Panc1 (cell line): ENCODE measurements around the gene SPIRE1. TPM values are rescaled to one million over a fixed set of nuclear protein-coding genes. Genes with fewer than 3 reads are reported as not detected.

ENCODE experiments used
- ATAC-seq: fragments of 200-7000 bp; cut with Tn5 transposase; 2 replicates; pipeline ENCODE4 v1.9.1; 2020; ENCODE audit warnings: mild to moderate bottlenecking, moderate library complexity
- BruUV-seq: library from RNA; stranded (reverse); fragments of 400-500 nt; replicated peaks from 2 replicates; lab custom pipeline; 2021; lab: Mats Ljungman, UMichigan
- CTCF ChIA-PET: fragments of 300-600 bp; sonication (Branson Sonifier 250); formaldehyde crosslinking; loops from one replicate; lab custom pipeline; 2022; ENCODE audit warnings: antibody characterized with exemption; lab: Charles Lee
- POLR2A ChIA-PET: fragments of 300-600 bp; sonication (Branson Sonifier 250); formaldehyde crosslinking; loops from one replicate; lab custom pipeline; 2022; ENCODE audit warnings: antibody characterized with exemption; lab: Charles Lee
- DNase-seq: peaks from one replicate; pipeline ENCODE4 v3.0.0-alpha.2; 2010; ENCODE audit warnings: low read depth, low spot score
- H3K27ac ChIP-seq: 2 replicates; pipeline ENCODE4 v1.5.1; 2011; ENCODE audit warnings: mild to moderate bottlenecking, low read length, inconsistent platforms
- H3K27me3 ChIP-seq: fragments of 200-500 bp; sonication (Bioruptor generic); 2 replicates; pipeline ENCODE4 v1.6.0; 2014; ENCODE audit warnings: low read length, inconsistent platforms; ENCODE audit not compliant: control insufficient read depth, insufficient read depth
- H3K36me3 ChIP-seq: fragments of 200-500 bp; sonication (Bioruptor generic); 2 replicates; pipeline ENCODE4 v1.5.1; 2014; ENCODE audit warnings: inconsistent platforms, mild to moderate bottlenecking, low read length, moderate library complexity; ENCODE audit not compliant: control insufficient read depth, insufficient read depth
- H3K4me1 ChIP-seq: 2 replicates; pipeline ENCODE4 v1.5.1; 2011; ENCODE audit warnings: inconsistent platforms, mild to moderate bottlenecking, low read length, moderate library complexity; ENCODE audit not compliant: control insufficient read depth, insufficient read depth
- H3K4me3 ChIP-seq, 2 experiments: 2 replicates each; pipeline ENCODE4 v1.5.1; 2011 to 2012; ENCODE audit warnings: low read depth in 2 of 2, low read length in 2 of 2, mild to moderate bottlenecking in 2 of 2, inconsistent platforms in 1 of 2, moderate library complexity in 1 of 2
- H3K9me3 ChIP-seq: fragments of 200-500 bp; sonication (Bioruptor generic); 2 replicates; pipeline ENCODE4 v1.5.1; 2014; ENCODE audit warnings: low read depth, mild to moderate bottlenecking, inconsistent platforms, low read length, moderate library complexity; ENCODE audit not compliant: control insufficient read depth, insufficient read depth
- POLR2AphosphoS5 ChIP-seq: IDR thresholded peaks from 2 replicates; pipeline ENCODE4 v1.6.1; 2012; ENCODE audit warnings: mild to moderate bottlenecking, low read depth, low read length, moderate library complexity
- SIN3A ChIP-seq: IDR thresholded peaks from 2 replicates; pipeline ENCODE4 v1.6.1; 2012; ENCODE audit warnings: low read depth, mild to moderate bottlenecking, low read length, moderate library complexity, borderline replicate concordance; ENCODE audit not compliant: insufficient read depth
- TCF7L2 ChIP-seq: IDR thresholded peaks from 2 replicates; pipeline ENCODE4 v1.6.1; 2011; ENCODE audit warnings: mild to moderate bottlenecking, low read depth, low read length, inconsistent platforms
- in situ Hi-C: cut with HindIII; loops from 2 replicates; pipeline ENCODE4 v1.10.0; 2016; ENCODE audit warnings: low sequenced_read_pairs, low pct_unique_long_range_greater_than_20kb
- intact Hi-C: fragments of 100-400 bp; cut with micrococcal nuclease; formaldehyde crosslinking; loops from one replicate; pipeline ENCODE4 v1.10.0; 2022; ENCODE audit not compliant: unreplicated experiment
- total RNA-seq: library from RNA; stranded (reverse); gene quantifications from one replicate; pipeline ENCODE4 v1.2.1, GENCODE V29; 2021; ENCODE audit not compliant: unreplicated experiment
- TF ChIP-seq, protein P1 (sequence below), 2 experiments: IDR thresholded peaks; 2 replicates each; pipeline ENCODE4 v1.6.1; 2011 to 2012; ENCODE audit warnings: low read depth in 2 of 2, control low read depth in 1 of 2, low read length in 1 of 2, mild to moderate bottlenecking in 1 of 2, moderate library complexity in 1 of 2; ENCODE audit not compliant: insufficient read depth in 1 of 2
- TF ChIP-seq, protein P2 (sequence below): fragments of 450-650 bp; IDR thresholded peaks from 2 replicates; pipeline ENCODE4 v1.5.1; 2017; ENCODE audit warnings: mild to moderate bottlenecking

Gene SPIRE1
- total RNA-seq, 1 experiment from 2014 or later: 45.5 TPM

DNA sequence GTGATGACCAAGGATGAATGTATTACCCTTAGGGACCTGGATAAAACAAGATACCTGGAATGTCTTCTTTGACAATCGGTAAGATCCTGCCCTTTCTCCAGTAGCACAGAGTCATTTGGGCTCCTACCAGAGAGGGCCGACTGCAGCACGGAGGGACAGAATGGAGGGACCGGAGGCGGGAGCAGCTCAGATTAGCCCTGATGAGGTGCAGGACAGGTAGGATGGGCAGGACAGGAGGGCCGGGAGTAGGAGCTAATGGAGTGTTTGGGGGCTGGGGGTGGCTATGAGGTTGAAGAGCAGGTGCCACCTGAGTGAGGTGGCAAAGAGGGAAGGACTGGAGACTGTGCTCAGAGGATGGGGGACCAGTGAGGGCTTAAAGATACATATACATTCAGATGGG lies 260.1 kb downstream of the SPIRE1 start:
- no peaks in the 10 kb centered on the region for H3K9me3 ChIP-seq
- BruUV-seq: no TSS peak
- ChIA-PET CTCF (no interaction called here), POLR2A (no interaction called here)
- in situ Hi-C loops (no loop called here), intact Hi-C loops (no loop called here)
- no peak for ATAC-seq
- H3K36me3 ChIP-seq: no peaks in the 10 kb centered on the region
- no peaks in the 10 kb centered on the region for H3K27me3 ChIP-seq
- H3K27ac ChIP-seq: no peak overlapping the region
- H3K4me1 ChIP-seq: no peaks in the 10 kb centered on the region; the same call in 1 of the 2 replicates
- no peak overlapping the region for H3K4me3 ChIP-seq
- TF ChIP-seq, protein P1, sequence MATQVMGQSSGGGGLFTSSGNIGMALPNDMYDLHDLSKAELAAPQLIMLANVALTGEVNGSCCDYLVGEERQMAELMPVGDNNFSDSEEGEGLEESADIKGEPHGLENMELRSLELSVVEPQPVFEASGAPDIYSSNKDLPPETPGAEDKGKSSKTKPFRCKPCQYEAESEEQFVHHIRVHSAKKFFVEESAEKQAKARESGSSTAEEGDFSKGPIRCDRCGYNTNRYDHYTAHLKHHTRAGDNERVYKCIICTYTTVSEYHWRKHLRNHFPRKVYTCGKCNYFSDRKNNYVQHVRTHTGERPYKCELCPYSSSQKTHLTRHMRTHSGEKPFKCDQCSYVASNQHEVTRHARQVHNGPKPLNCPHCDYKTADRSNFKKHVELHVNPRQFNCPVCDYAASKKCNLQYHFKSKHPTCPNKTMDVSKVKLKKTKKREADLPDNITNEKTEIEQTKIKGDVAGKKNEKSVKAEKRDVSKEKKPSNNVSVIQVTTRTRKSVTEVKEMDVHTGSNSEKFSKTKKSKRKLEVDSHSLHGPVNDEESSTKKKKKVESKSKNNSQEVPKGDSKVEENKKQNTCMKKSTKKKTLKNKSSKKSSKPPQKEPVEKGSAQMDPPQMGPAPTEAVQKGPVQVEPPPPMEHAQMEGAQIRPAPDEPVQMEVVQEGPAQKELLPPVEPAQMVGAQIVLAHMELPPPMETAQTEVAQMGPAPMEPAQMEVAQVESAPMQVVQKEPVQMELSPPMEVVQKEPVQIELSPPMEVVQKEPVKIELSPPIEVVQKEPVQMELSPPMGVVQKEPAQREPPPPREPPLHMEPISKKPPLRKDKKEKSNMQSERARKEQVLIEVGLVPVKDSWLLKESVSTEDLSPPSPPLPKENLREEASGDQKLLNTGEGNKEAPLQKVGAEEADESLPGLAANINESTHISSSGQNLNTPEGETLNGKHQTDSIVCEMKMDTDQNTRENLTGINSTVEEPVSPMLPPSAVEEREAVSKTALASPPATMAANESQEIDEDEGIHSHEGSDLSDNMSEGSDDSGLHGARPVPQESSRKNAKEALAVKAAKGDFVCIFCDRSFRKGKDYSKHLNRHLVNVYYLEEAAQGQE (IDR thresholded peaks at IDR 0.05; ENCODE audit: insufficient read depth in 1 of 2, low read depth in 2 of 2, low read length in 1 of 2): no peak
- TF ChIP-seq, protein P2, sequence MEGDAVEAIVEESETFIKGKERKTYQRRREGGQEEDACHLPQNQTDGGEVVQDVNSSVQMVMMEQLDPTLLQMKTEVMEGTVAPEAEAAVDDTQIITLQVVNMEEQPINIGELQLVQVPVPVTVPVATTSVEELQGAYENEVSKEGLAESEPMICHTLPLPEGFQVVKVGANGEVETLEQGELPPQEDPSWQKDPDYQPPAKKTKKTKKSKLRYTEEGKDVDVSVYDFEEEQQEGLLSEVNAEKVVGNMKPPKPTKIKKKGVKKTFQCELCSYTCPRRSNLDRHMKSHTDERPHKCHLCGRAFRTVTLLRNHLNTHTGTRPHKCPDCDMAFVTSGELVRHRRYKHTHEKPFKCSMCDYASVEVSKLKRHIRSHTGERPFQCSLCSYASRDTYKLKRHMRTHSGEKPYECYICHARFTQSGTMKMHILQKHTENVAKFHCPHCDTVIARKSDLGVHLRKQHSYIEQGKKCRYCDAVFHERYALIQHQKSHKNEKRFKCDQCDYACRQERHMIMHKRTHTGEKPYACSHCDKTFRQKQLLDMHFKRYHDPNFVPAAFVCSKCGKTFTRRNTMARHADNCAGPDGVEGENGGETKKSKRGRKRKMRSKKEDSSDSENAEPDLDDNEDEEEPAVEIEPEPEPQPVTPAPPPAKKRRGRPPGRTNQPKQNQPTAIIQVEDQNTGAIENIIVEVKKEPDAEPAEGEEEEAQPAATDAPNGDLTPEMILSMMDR: no peak
- no peak for TF ChIP-seq SIN3A
- no peak for TF ChIP-seq TCF7L2
- TF ChIP-seq POLR2AphosphoS5: no peak
- no peak for DNase-seq

DNA sequence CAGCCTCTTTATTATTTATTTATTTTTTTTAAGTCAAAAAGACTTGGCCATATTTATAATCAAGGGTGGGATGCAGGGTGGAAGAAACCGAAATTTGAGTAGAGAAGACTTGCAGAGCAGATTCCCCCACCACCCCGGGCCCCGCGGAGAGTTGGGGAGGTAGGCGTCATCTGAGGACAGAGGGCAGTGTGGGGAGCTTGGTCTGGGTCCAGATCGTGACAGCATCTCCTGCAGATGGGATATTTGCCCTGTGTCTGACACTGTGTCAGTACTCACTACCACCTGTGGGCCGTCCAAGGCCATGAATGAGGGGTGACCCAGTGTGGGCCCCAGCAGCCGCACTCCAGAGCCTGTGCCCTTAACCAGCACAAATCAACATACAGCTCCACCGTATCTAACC lies 260.7 kb downstream of the SPIRE1 start:
- ATAC-seq: no peak
- CTCF ChIA-PET: interaction anchor here (0.5 kb wide), 1 partner anchor 22 kb away, joined by 7 read pairs; no protein-coding TSS in a partner anchor
- no TSS peak for BruUV-seq
- Histone ChIP-seq H3K4me3 (no peak overlapping the region), H3K36me3 (no peaks in the 10 kb centered on the region), H3K4me1 (no peaks in the 10 kb centered on the region; the same call in 1 of the 2 replicates), H3K27me3 (no peaks in the 10 kb centered on the region), H3K27ac (no peak overlapping the region), H3K9me3 (no peaks in the 10 kb centered on the region)
- POLR2A ChIA-PET: no interaction called here
- intact Hi-C loops (no loop called here), in situ Hi-C loops (no loop called here)
- TF ChIP-seq, protein P2: no peak
- TF ChIP-seq POLR2AphosphoS5 (no peak), SIN3A (no peak), TCF7L2 (no peak)
- TF ChIP-seq, protein P1 (IDR thresholded peaks at IDR 0.05; ENCODE audit: insufficient read depth in 1 of 2, low read depth in 2 of 2, low read length in 1 of 2): no peak
- DNase-seq: no peak

Other genes starting within 250 kb of the SPIRE1 start
- 12.9 TPM for gene CEP76, start 44.6 kb upstream of the SPIRE1 start, total RNA-seq
- gene PSMG2, start 44.9 kb upstream of the SPIRE1 start, total RNA-seq: 63.1 TPM
- 34.8 TPM for gene PTPN2, start 226.1 kb upstream of the SPIRE1 start, total RNA-seq